ENCODE data around the gene RABGAP1L. TPM values are rescaled to one million over a fixed set of nuclear protein-coding genes. Genes with fewer than 3 reads are reported as not detected.

Gene RABGAP1L
- total RNA-seq, 1 donor from 2014 or later, result 44.1 TPM

- Mint-ChIP-seq H3K27me3 (ENCODE audit: unreplicated experiment) (peaks cover 7% of the 10 kb centered on the region), H3K4me1 (ENCODE audit: low read depth, unreplicated experiment) (peaks cover 13% of the 10 kb centered on the region), H3K9me3 (ENCODE audit: unreplicated experiment) (peaks cover 4% of the 10 kb centered on the region), H3K4me3 (ENCODE audit: unreplicated experiment) (no peak overlapping the region), H3K27ac (ENCODE audit: unreplicated experiment) (no peak overlapping the region), H3K36me3 (ENCODE audit: unreplicated experiment) (no peaks in the 10 kb centered on the region)
- DNase-seq, result no peak
- no peak for TF ChIP-seq CTCF (IDR thresholded peaks at IDR 0.05; ENCODE audit: partially characterized antibody, unreplicated experiment)
These were observed 843.7 kb downstream of the RABGAP1L start for GRCh38 chr1:175002910-175003517.

GRCh38 chr1:175003521-175003920, 844.2 kb downstream of the RABGAP1L start:
- Mint-ChIP-seq H3K27me3 (ENCODE audit: unreplicated experiment) (peaks cover 7% of the 10 kb centered on the region), H3K4me3 (ENCODE audit: unreplicated experiment) (no peak overlapping the region), H3K27ac (ENCODE audit: unreplicated experiment) (peak overlapping the region; percentile 23), H3K4me1 (ENCODE audit: low read depth, unreplicated experiment) (peaks cover 13% of the 10 kb centered on the region), H3K9me3 (ENCODE audit: unreplicated experiment) (peaks cover 4% of the 10 kb centered on the region), H3K36me3 (ENCODE audit: unreplicated experiment) (no peaks in the 10 kb centered on the region)
- DNase-seq, result no peak
- no peak for TF ChIP-seq CTCF (IDR thresholded peaks at IDR 0.05; ENCODE audit: partially characterized antibody, unreplicated experiment)

GRCh38 chr1:175005085-175005783, 845.9 kb downstream of the RABGAP1L start:
- peaks cover 7% of the 10 kb centered on the region for H3K27me3 Mint-ChIP-seq (ENCODE audit: unreplicated experiment)
- DNase-seq, result no peak
- H3K36me3 Mint-ChIP-seq (ENCODE audit: unreplicated experiment), result no peaks in the 10 kb centered on the region
- no peak overlapping the region for H3K27ac Mint-ChIP-seq (ENCODE audit: unreplicated experiment)
- H3K9me3 Mint-ChIP-seq (ENCODE audit: unreplicated experiment), result peaks cover 4% of the 10 kb centered on the region
- no peak for TF ChIP-seq CTCF (IDR thresholded peaks at IDR 0.05; ENCODE audit: partially characterized antibody, unreplicated experiment)
- no peak overlapping the region for H3K4me3 Mint-ChIP-seq (ENCODE audit: unreplicated experiment)
- peaks cover 13% of the 10 kb centered on the region for H3K4me1 Mint-ChIP-seq (ENCODE audit: low read depth, unreplicated experiment)

- Mint-ChIP-seq H3K4me3 (ENCODE audit: unreplicated experiment) (no peak overlapping the region), H3K4me1 (ENCODE audit: low read depth, unreplicated experiment) (peaks cover 4% of the 10 kb centered on the region), H3K27ac (ENCODE audit: unreplicated experiment) (no peak overlapping the region), H3K27me3 (ENCODE audit: unreplicated experiment) (no peaks in the 10 kb centered on the region), H3K36me3 (ENCODE audit: unreplicated experiment) (no peaks in the 10 kb centered on the region), H3K9me3 (ENCODE audit: unreplicated experiment) (no peaks in the 10 kb centered on the region)
- DNase-seq, result no peak
- no peak for TF ChIP-seq CTCF (IDR thresholded peaks at IDR 0.05; ENCODE audit: partially characterized antibody, unreplicated experiment)
These were observed 850.2 kb downstream of the RABGAP1L start for GRCh38 chr1:175009532-175009931.

- Mint-ChIP-seq H3K27ac (ENCODE audit: unreplicated experiment) (peak overlapping the region; percentile 63), H3K27me3 (ENCODE audit: unreplicated experiment) (no peaks in the 10 kb centered on the region), H3K4me1 (ENCODE audit: low read depth, unreplicated experiment) (peaks cover 4% of the 10 kb centered on the region), H3K9me3 (ENCODE audit: unreplicated experiment) (no peaks in the 10 kb centered on the region), H3K4me3 (ENCODE audit: unreplicated experiment) (no peak overlapping the region), H3K36me3 (ENCODE audit: unreplicated experiment) (no peaks in the 10 kb centered on the region)
- no peak for TF ChIP-seq CTCF (IDR thresholded peaks at IDR 0.05; ENCODE audit: partially characterized antibody, unreplicated experiment)
- no peak for DNase-seq
These were observed 854.1 kb downstream of the RABGAP1L start for GRCh38 chr1:175013445-175013844.

Measured in glutamatergic neuron (in vitro differentiated cells).